ENCODE data around the gene AEN.

Gene AEN

DNA sequence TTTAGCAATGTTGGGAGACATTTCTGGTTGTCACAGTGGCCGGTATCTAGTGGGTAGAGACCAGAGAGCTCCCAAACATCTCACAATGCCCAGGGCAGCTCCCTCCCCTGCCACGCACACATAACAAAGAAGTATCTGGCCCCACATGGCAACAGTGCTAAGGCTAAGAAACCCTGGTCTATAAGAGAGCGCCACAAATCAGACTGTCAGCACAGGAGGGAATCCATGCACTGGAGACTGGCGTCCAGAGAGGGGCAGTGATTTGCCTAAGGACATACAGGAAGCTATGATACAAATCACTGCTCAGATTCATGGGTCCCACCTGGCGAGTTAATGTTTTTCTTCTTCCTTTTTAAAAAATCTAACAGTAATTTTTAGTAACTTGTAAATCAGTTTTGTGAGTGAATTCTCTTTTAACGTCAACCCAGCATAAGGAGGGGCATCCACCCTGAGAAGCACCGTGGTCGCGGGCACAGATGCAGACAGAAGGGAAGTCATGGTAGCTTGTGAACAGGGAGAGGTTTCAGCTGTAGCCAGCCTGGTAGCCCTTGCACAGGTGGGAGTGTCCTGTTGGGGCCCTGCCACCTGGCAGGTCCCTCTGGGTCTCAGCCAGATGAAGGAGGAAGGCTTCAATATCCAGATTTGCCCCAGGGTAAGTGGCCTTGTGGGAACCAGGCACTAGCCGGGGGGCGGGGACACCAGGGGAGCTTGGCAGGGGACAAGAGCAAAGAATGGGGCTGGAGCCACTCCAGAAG, 26.4 kb downstream of the AEN start:
- H3K27ac Mint-ChIP-seq: no peak overlapping the region
- peaks cover 47% of the 10 kb centered on the region for H3K4me1 Mint-ChIP-seq (ENCODE audit: low read depth)
- peaks cover 37% of the 10 kb centered on the region for H3K36me3 Mint-ChIP-seq (ENCODE audit: low read depth)
- no peaks in the 10 kb centered on the region for H3K27me3 Mint-ChIP-seq (ENCODE audit: low read depth)
- no peak overlapping the region for H3K4me3 Mint-ChIP-seq
- no peaks in the 10 kb centered on the region for H3K9me3 Mint-ChIP-seq

- peak overlapping the region; percentile 64 for H3K4me3 Mint-ChIP-seq
- peaks cover 43% of the 10 kb centered on the region for H3K36me3 Mint-ChIP-seq (ENCODE audit: low read depth)
These were observed 27.4 kb downstream of the AEN start for GRCh38 chr15:88648357-88649214.

GRCh38 chr15:88649286-88649733, 28.2 kb downstream of the AEN start:
- peak overlapping the region; percentile 64 for H3K4me3 Mint-ChIP-seq
- peaks cover 38% of the 10 kb centered on the region for H3K36me3 Mint-ChIP-seq (ENCODE audit: low read depth)
- H3K27ac Mint-ChIP-seq: peak overlapping the region; percentile 78
- no peaks in the 10 kb centered on the region for H3K9me3 Mint-ChIP-seq
- peaks cover 52% of the 10 kb centered on the region for H3K4me1 Mint-ChIP-seq (ENCODE audit: low read depth)
- no peaks in the 10 kb centered on the region for H3K27me3 Mint-ChIP-seq (ENCODE audit: low read depth)

More at GRCh38 chr15:88648357-88649214, 27.4 kb downstream of the AEN start:
- peaks cover 54% of the 10 kb centered on the region for H3K4me1 Mint-ChIP-seq (ENCODE audit: low read depth)
- no peaks in the 10 kb centered on the region for H3K27me3 Mint-ChIP-seq (ENCODE audit: low read depth)
- no peaks in the 10 kb centered on the region for H3K9me3 Mint-ChIP-seq
- peak overlapping the region; percentile 78 for H3K27ac Mint-ChIP-seq

GRCh38 chr15:88649753-88650551, 28.8 kb downstream of the AEN start:
- peaks cover 40% of the 10 kb centered on the region for H3K36me3 Mint-ChIP-seq (ENCODE audit: low read depth)

DNA sequence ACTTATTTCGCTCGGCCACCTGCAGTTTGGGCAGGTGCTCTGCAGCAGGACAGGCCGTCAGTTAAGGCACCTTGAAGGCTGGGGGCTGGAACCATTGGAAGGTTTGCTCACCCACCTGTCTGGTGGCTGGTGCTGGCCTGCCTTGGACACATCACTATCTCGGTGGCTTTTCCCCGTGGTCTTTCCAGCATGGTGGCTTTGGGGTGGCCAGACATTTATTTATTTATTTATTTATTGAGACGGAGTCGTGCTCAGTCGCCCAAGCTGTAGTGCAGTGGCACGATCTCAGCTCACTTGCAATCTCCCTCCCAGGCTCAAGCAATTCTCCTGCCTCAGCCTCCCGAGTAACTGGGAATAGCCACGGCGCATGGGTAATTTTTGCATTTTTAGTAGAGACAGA, 29.4 kb downstream of the AEN start:
- H3K4me1 Mint-ChIP-seq (ENCODE audit: low read depth): peaks cover 49% of the 10 kb centered on the region
- H3K27me3 Mint-ChIP-seq (ENCODE audit: low read depth): no peaks in the 10 kb centered on the region
- H3K9me3 Mint-ChIP-seq: no peaks in the 10 kb centered on the region
- no peak overlapping the region for H3K4me3 Mint-ChIP-seq
- peaks cover 37% of the 10 kb centered on the region for H3K36me3 Mint-ChIP-seq (ENCODE audit: low read depth)
- H3K27ac Mint-ChIP-seq: no peak overlapping the region

More at GRCh38 chr15:88649753-88650551, 28.8 kb downstream of the AEN start:
- H3K27me3 Mint-ChIP-seq (ENCODE audit: low read depth): no peaks in the 10 kb centered on the region
- no peaks in the 10 kb centered on the region for H3K9me3 Mint-ChIP-seq
- peak overlapping the region; percentile 64 for H3K4me3 Mint-ChIP-seq
- H3K4me1 Mint-ChIP-seq (ENCODE audit: low read depth): peaks cover 52% of the 10 kb centered on the region
- H3K27ac Mint-ChIP-seq: peak overlapping the region; percentile 78

DNA sequence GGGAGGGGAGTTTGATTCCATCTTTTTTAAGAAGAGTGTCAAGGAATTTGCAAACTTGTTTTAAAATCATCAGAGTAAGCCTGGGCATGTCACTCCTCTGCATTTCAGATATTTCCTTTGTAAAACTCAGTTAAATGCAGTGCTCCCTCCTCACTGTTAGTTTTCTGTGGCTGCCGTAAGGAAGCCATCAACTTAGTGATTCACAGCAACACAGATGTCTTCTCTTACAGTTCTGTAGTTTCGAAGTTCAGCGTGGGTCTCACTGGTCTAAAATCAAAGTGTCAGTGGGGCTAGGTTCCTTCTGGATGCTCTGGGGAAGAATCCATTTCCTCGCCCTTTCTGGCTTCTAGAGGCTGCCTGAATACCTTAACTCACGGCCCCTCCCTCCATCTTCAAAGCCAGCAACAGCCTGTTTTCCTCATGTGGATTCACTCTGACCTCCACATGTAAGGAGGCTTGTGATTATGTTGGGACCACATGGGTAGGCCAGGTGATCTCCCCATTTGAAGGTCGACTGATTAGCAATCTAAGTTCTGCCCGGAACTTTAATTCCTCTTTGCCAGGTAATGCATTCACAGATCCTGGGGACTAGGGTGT, 30.1 kb downstream of the AEN start:
- Mint-ChIP-seq H3K36me3 (ENCODE audit: low read depth) (peaks cover 30% of the 10 kb centered on the region), H3K9me3 (no peaks in the 10 kb centered on the region), H3K4me3 (no peak overlapping the region), H3K27me3 (ENCODE audit: low read depth) (no peaks in the 10 kb centered on the region), H3K27ac (no peak overlapping the region), H3K4me1 (ENCODE audit: low read depth) (peaks cover 42% of the 10 kb centered on the region)

DNA sequence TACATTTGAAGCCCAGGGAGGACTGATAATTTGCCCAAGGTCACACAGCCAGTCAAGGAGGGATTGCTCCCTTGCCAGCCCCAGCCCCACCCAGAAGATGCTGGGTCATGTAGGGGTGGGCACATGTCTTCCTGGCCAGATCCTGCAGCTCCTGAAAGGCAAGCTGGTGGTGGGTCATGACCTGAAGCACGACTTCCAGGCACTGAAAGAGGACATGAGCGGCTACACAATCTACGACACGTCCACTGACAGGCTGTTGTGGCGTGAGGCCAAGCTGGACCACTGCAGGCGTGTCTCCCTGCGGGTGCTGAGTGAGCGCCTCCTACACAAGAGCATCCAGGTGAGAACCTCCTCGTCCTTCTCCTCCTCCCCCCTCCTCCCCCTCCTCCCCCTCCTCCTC, 30.8 kb downstream of the AEN start:
- Mint-ChIP-seq H3K36me3 (ENCODE audit: low read depth) (peaks cover 27% of the 10 kb centered on the region), H3K4me1 (ENCODE audit: low read depth) (peaks cover 40% of the 10 kb centered on the region), H3K9me3 (no peaks in the 10 kb centered on the region), H3K27me3 (ENCODE audit: low read depth) (no peaks in the 10 kb centered on the region), H3K27ac (no peak overlapping the region), H3K4me3 (no peak overlapping the region)

DNA sequence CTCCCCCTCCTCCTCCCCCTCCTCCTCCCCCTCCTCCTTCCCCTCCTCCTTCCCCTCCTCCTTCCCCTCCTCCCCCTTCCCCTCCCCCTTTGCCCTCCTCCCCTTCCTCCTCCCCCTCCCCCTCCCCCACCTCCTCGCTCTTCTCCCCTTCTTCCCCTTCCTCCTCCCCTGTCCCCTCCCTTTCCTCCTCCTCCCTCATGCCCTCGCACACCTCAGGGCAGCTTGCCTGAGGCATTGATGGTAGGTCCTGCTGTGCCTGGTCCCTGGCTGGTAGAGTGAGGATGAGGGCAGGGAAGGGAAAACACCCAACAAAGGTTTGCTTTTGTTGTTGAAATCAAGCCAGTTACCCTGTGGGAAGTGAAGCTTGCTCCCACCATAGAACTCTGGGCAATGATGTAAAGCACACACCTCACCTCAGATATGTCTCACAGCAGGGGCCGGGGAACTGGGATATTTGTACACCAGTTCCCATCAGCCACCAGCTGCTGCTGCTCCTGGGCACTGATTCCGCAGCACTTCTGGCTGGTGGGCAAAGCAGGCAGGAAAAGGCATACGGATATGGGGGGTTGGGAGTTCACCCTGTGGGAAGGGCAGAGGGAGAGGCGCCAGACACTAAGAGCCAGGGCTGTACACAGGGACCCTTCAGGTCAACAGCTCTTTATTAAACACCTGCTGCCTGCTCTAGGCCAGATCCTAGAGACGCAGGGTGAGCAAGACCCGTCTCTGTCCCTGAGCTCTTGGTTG, 31.5 kb downstream of the AEN start:
- H3K4me3 Mint-ChIP-seq: no peak overlapping the region
- peaks cover 38% of the 10 kb centered on the region for H3K4me1 Mint-ChIP-seq (ENCODE audit: low read depth)
- no peaks in the 10 kb centered on the region for H3K27me3 Mint-ChIP-seq (ENCODE audit: low read depth)
- no peak overlapping the region for H3K27ac Mint-ChIP-seq
- H3K9me3 Mint-ChIP-seq: no peaks in the 10 kb centered on the region
- H3K36me3 Mint-ChIP-seq (ENCODE audit: low read depth): peaks cover 26% of the 10 kb centered on the region

DNA sequence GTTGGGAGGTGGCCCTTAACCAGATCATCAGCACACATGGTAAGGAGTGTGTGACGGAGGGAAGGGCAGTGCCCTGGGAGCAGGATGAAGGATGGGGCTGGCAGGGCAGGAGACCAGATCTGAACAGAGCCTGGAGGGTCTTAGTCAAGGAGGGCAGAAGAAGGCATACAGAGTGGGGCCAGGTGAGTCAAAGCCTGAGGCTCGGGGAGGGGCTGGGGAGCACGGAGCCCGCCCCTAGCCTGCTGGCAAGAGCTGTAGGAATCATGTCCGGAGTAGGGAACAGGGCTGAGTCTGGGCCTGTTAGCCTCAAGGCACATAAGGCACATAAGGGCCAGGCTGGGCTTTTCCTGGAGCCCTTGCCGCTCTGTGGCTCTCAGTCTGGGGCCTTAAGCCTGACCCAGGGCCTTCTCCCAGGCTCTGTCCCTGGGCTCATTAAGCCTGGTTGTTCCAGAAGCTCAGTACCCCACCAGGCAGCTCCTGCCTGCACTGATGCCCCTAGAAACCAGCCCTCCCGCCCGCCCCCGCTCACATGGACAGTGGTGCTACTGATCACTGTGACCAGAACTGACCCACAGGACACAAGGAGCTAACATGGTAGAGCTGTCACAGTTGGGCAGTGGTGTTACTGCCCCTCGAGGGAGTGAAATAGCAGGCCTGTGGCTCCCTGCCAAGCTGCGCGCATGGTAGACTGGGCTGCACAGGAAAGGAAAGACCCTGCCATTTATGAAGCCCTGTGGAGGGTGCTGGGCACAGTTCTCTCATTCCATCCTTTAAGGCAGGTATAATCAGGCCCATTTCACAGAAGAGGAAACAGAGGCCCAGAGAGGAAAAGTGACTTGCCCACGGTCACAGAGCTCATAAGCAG, 32.3 kb downstream of the AEN start:
- H3K27me3 Mint-ChIP-seq (ENCODE audit: low read depth): no peaks in the 10 kb centered on the region
- H3K9me3 Mint-ChIP-seq: no peaks in the 10 kb centered on the region
- H3K4me1 Mint-ChIP-seq (ENCODE audit: low read depth): peaks cover 31% of the 10 kb centered on the region
- no peak overlapping the region for H3K27ac Mint-ChIP-seq
- no peak overlapping the region for H3K4me3 Mint-ChIP-seq
- H3K36me3 Mint-ChIP-seq (ENCODE audit: low read depth): peaks cover 21% of the 10 kb centered on the region

DNA sequence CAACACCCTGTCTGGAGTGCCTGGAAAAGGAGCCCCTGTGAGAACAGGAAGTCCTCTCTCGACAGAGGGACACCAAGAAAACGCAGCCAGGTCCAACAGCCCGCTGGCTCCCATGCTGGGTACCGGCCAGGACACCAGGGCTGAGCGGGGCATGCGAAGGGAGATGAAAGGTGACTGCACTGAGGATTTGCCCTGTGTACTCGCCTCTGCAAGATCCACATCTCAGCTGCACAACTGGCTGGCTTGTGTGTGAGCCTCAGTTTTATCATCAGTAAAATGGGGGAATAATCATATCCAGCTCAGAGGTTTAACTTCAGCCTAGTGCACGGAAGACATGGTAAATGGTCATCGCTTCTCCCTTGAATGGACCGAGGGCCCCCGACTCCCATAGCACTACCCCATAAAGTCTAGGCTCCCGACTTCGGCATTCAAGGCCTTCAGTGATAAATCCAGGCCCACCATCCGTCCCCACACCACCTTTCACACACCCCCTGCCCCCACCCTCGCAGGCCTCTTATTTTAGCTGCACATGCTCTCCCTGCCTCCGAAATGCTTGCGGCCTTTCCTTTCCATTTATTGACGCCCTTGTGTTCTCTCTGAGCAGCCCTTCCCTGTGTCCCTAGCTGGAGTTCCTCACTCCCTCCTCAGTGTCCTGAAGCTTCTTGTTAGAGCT, 33.4 kb downstream of the AEN start:
- H3K27ac Mint-ChIP-seq: peak overlapping the region; percentile 50
- H3K4me1 Mint-ChIP-seq (ENCODE audit: low read depth): peaks cover 20% of the 10 kb centered on the region
- peaks cover 12% of the 10 kb centered on the region for H3K36me3 Mint-ChIP-seq (ENCODE audit: low read depth)
- no peaks in the 10 kb centered on the region for H3K9me3 Mint-ChIP-seq
- H3K4me3 Mint-ChIP-seq: no peak overlapping the region
- H3K27me3 Mint-ChIP-seq (ENCODE audit: low read depth): no peaks in the 10 kb centered on the region

- H3K27me3 Mint-ChIP-seq (ENCODE audit: low read depth): no peaks in the 10 kb centered on the region
- H3K27ac Mint-ChIP-seq: peak overlapping the region; percentile 50
- H3K36me3 Mint-ChIP-seq (ENCODE audit: low read depth): peaks cover 10% of the 10 kb centered on the region
- no peak overlapping the region for H3K4me3 Mint-ChIP-seq
- no peaks in the 10 kb centered on the region for H3K9me3 Mint-ChIP-seq
- H3K4me1 Mint-ChIP-seq (ENCODE audit: low read depth): peaks cover 18% of the 10 kb centered on the region
These were observed 34.0 kb downstream of the AEN start for GRCh38 chr15:88655103-88655553.

DNA sequence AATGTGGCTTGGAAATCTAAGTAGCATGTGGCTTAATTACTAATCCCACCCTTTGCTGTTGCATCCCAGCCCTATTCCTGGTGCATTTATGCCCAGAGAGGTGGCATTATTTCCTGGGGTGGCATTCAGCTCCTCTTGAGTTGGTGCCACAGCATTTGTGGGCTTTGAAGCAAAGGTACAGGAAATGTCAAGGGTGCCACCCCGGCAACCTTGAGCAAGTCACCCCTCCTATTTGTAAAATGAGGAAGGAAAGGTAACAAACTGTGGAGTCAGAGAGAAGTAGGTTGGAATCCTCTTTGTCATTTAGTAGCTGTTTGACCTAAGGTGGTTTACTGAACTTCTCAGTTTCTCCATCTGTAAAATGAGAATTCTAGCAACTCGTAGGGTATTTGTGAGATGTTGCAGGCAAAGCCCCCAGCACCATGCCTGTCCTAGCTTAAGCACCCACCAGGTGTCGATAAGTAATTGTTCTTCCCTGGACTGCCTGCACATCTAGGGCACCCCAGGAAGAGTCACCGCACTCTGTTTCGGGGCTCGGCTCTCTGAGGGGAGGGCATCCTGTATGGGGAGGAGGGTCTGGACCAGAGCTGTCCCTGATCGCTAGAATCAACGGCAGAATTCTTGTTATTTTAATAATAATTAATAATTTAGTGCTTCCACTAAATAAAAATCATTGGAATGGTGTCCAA, 34.8 kb downstream of the AEN start:
- H3K4me1 Mint-ChIP-seq (ENCODE audit: low read depth): peaks cover 16% of the 10 kb centered on the region
- H3K9me3 Mint-ChIP-seq: no peaks in the 10 kb centered on the region
- peaks cover 8% of the 10 kb centered on the region for H3K36me3 Mint-ChIP-seq (ENCODE audit: low read depth)
- H3K27ac Mint-ChIP-seq: no peak overlapping the region
- no peak overlapping the region for H3K4me3 Mint-ChIP-seq
- no peaks in the 10 kb centered on the region for H3K27me3 Mint-ChIP-seq (ENCODE audit: low read depth)
